CD4-positive, alpha-beta T cell treated with Interleukin-4 for 1 hour (primary cell): ENCODE measurements around the gene PARVB.
"Not testable (repeated sequence)": the region's sequence is repeated elsewhere in the genome, so short reads cannot be mapped to it uniquely, and the experiment has no call there.

Source experiments
- DNase-seq, 2 donors: peaks; one replicate each; pipeline ENCODE4 v3.0.0-alpha.2; 2020 to 2022

The PARVB gene

GRCh38 chr22:43999378-43999777 is 24.7 kb upstream of the PARVB start:
- no peak for DNase-seq

- DNase-seq = no peak
These were observed 24.0 kb upstream of the PARVB start for GRCh38 chr22:44000123-44000522.

GRCh38 chr22:44001521-44001920 is 22.6 kb upstream of the PARVB start:
- no peak for DNase-seq

- no peak for DNase-seq
These were observed 21.8 kb upstream of the PARVB start for GRCh38 chr22:44002324-44002723.

GRCh38 chr22:44002997-44003396 is 21.1 kb upstream of the PARVB start:
- no peak for DNase-seq

GRCh38 chr22:44003405-44004103 is 20.5 kb upstream of the PARVB start:
- DNase-seq = no peak

- DNase-seq = no peak
These were observed 20.0 kb upstream of the PARVB start for GRCh38 chr22:44004104-44004460.

GRCh38 chr22:44005524-44005923 is 18.6 kb upstream of the PARVB start:
- peak in 1 of 2 donors; percentile 45 for DNase-seq

- no peak for DNase-seq
These were observed 11.9 kb upstream of the PARVB start for GRCh38 chr22:44012162-44012561.

- DNase-seq = no peak
These were observed 11.5 kb upstream of the PARVB start for GRCh38 chr22:44012591-44012990.

- no peak for DNase-seq
These were observed 9.9 kb upstream of the PARVB start for GRCh38 chr22:44014241-44014640.

- not testable (repeated sequence) for DNase-seq
These were observed 7.5 kb upstream of the PARVB start for GRCh38 chr22:44016586-44016985.

GRCh38 chr22:44018594-44018993 is 5.5 kb upstream of the PARVB start:
- no peak for DNase-seq

- DNase-seq = no peak
These were observed 4.7 kb upstream of the PARVB start for GRCh38 chr22:44019416-44019815.

- DNase-seq = no peak
These were observed 4.3 kb upstream of the PARVB start for GRCh38 chr22:44019846-44020245.

GRCh38 chr22:44020981-44021380 is 3.1 kb upstream of the PARVB start:
- no peak for DNase-seq

GRCh38 chr22:44023404-44024287 is 456 bp upstream of the PARVB start:
- peak; percentile 34 to 44 for DNase-seq

- DNase-seq = peak; percentile 39 to 77
These were observed 1.3 kb downstream of the PARVB start for GRCh38 chr22:44025171-44026065.

GRCh38 chr22:44026066-44026629 is 2.0 kb downstream of the PARVB start:
- DNase-seq = no peak

- DNase-seq = peak; percentile 88 to 91
These were observed 2.8 kb downstream of the PARVB start for GRCh38 chr22:44026630-44027511.

- no peak for DNase-seq
These were observed 4.0 kb downstream of the PARVB start for GRCh38 chr22:44028091-44028490.

GRCh38 chr22:44029069-44029468 is 5.0 kb downstream of the PARVB start:
- no peak for DNase-seq
